Panc1 (cell line): ENCODE data around the gene CGREF1.

Source experiments
- TCF7L2 ChIP-seq: IDR thresholded peaks from 2 replicates; pipeline ENCODE4 v1.6.1; 2011; ENCODE audit warnings: mild to moderate bottlenecking, low read depth, low read length, inconsistent platforms
- TF ChIP-seq, protein P1 (sequence below): fragments of 450-650 bp; IDR thresholded peaks from 2 replicates; pipeline ENCODE4 v1.5.1; 2017; ENCODE audit warnings: mild to moderate bottlenecking

DNA sequence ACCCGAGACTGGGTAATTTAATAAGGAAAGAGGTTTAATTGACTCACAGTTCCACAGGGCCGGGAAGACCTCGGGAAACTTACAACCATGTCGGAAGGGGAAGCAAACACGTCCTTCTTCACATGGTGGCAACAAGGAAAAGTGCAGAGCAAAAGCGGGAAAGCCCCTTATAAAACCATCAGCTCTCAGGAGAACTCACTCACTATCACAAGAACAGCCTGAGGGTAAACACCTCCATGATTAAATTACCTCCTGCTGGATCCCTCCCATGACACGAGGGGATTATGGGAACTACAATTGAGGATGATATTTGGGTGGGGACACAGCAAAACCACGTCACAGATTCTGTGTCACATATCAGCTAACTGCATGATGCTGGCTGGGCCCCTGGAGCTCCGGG is 41.3 kb upstream of the CGREF1 start:
- no peak for TF ChIP-seq TCF7L2
- TF ChIP-seq, protein P1, sequence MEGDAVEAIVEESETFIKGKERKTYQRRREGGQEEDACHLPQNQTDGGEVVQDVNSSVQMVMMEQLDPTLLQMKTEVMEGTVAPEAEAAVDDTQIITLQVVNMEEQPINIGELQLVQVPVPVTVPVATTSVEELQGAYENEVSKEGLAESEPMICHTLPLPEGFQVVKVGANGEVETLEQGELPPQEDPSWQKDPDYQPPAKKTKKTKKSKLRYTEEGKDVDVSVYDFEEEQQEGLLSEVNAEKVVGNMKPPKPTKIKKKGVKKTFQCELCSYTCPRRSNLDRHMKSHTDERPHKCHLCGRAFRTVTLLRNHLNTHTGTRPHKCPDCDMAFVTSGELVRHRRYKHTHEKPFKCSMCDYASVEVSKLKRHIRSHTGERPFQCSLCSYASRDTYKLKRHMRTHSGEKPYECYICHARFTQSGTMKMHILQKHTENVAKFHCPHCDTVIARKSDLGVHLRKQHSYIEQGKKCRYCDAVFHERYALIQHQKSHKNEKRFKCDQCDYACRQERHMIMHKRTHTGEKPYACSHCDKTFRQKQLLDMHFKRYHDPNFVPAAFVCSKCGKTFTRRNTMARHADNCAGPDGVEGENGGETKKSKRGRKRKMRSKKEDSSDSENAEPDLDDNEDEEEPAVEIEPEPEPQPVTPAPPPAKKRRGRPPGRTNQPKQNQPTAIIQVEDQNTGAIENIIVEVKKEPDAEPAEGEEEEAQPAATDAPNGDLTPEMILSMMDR: no peak
